HL-60 (cell line): ENCODE measurements around the gene COL16A1.

Source experiments
- DNase-seq, 2 experiments: peaks; one replicate each; pipeline ENCODE4 v3.0.0-alpha.2; 2010 to 2020; ENCODE audit warnings: low read depth in 1 of 2, low spot score in 1 of 2
- H3K27ac ChIP-seq: fragments of 250-450 bp; sonication (Bioruptor Pico); replicated peaks from 2 replicates; pipeline ENCODE4 v1.5.1; 2020; ENCODE audit warnings: mild to moderate bottlenecking, moderate library complexity
- H3K27me3 ChIP-seq: fragments of 250-450 bp; sonication (Bioruptor Pico); 2 replicates; pipeline ENCODE4 v1.5.1; 2021; ENCODE audit warnings: mild to moderate bottlenecking, moderate library complexity; ENCODE audit not compliant: insufficient read depth, poor library complexity, severe bottlenecking
- H3K4me3 ChIP-seq: replicated peaks from 2 replicates; pipeline ENCODE4 v1.5.1; 2011; ENCODE audit warnings: mild to moderate bottlenecking, control low read depth, low read length; ENCODE audit not compliant: insufficient read depth
- GABPA ChIP-seq: IDR thresholded peaks from 2 replicates; pipeline ENCODE4 v1.6.1; 2012; ENCODE audit warnings: low read depth
- POLR2AphosphoS5 ChIP-seq: IDR thresholded peaks from 2 replicates; pipeline ENCODE4 v1.6.1; 2012; ENCODE audit warnings: low read depth
- REST ChIP-seq: IDR thresholded peaks from 2 replicates; pipeline ENCODE4 v1.6.1; 2012; ENCODE audit warnings: low read depth; ENCODE audit not compliant: insufficient replicate concordance
- SPI1 ChIP-seq: IDR thresholded peaks from 2 replicates; pipeline ENCODE4 v1.6.1; 2012; ENCODE audit warnings: low read depth, mild to moderate bottlenecking, borderline replicate concordance
- TF ChIP-seq, protein P1 (sequence below): IDR thresholded peaks from one replicate; pipeline ENCODE4 v1.5.1; 2011; ENCODE audit warnings: low read length, control low read depth, inconsistent platforms; ENCODE audit not compliant: insufficient read depth

Gene COL16A1

DNA sequence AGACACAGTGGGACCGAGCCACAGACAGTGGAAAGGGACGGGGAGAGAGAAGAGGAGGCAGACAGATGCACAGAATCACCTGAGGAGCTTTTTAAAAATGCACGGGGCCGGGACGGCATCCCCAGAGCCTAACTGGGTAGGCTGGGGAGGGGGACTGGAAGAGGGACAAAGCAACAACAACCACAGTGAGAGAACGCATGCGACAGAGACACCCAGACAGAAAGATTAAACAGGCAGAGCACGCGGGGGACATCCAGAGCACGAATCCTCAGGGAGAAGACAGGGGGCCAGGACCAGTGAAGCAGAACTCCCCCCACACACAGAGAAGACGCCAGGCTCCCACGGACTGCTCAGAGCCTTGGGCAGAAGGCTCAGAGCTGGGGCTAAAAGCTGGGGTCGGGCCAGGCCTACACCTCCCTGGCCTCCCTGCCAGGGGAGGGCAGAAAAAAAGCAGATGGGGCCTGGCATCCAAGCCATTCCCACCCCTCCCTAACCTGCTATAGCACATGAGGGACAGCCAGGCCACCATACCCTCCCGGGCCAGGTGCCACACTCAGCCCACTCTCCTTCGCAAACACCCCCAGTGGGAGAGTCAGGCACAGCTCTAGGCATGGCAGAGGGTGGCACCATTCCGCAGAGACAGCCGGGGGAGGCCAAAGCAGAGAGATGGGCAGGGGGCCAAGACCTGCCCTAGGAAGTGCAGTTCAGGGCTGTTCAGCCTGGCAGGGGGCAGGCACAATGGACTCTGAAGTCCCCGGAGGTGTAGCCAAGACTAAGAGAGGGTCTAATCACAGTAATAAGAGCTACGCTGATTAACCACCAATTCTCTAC, 29.8 kb upstream of the COL16A1 start:
- no peak for DNase-seq
- Histone ChIP-seq H3K27ac (no peak overlapping the region), H3K4me3 (no peak overlapping the region), H3K27me3 (peaks cover 11% of the 10 kb centered on the region)
- TF ChIP-seq GABPA (no peak), SPI1 (no peak), POLR2AphosphoS5 (no peak), REST (no peak)
- TF ChIP-seq, protein P1, sequence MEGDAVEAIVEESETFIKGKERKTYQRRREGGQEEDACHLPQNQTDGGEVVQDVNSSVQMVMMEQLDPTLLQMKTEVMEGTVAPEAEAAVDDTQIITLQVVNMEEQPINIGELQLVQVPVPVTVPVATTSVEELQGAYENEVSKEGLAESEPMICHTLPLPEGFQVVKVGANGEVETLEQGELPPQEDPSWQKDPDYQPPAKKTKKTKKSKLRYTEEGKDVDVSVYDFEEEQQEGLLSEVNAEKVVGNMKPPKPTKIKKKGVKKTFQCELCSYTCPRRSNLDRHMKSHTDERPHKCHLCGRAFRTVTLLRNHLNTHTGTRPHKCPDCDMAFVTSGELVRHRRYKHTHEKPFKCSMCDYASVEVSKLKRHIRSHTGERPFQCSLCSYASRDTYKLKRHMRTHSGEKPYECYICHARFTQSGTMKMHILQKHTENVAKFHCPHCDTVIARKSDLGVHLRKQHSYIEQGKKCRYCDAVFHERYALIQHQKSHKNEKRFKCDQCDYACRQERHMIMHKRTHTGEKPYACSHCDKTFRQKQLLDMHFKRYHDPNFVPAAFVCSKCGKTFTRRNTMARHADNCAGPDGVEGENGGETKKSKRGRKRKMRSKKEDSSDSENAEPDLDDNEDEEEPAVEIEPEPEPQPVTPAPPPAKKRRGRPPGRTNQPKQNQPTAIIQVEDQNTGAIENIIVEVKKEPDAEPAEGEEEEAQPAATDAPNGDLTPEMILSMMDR = no peak

GRCh38 chr1:31732751-31733289, 29.0 kb upstream of the COL16A1 start:
- H3K4me3 ChIP-seq = no peak overlapping the region
- peaks cover 11% of the 10 kb centered on the region for H3K27me3 ChIP-seq
- TF ChIP-seq POLR2AphosphoS5 (no peak), REST (no peak), SPI1 (no peak), GABPA (no peak)
- TF ChIP-seq, protein P1 = no peak
- no peak overlapping the region for H3K27ac ChIP-seq
- DNase-seq = no peak

GRCh38 chr1:31732343-31732742, 28.5 kb upstream of the COL16A1 start:
- H3K27ac ChIP-seq = no peak overlapping the region
- DNase-seq = no peak
- TF ChIP-seq, protein P1 = no peak
- TF ChIP-seq REST = no peak
- no peak for TF ChIP-seq GABPA
- no peak for TF ChIP-seq POLR2AphosphoS5
- no peak for TF ChIP-seq SPI1
- H3K27me3 ChIP-seq = peaks cover 11% of the 10 kb centered on the region
- H3K4me3 ChIP-seq = no peak overlapping the region
